H1 (cell line): Measurements from ENCODE around the gene NECAP2. TPM values are rescaled to one million over a fixed set of nuclear protein-coding genes. Genes with fewer than 3 reads are reported as not detected.

Source experiments
- NRF1 ChIP-seq: IDR thresholded peaks from 2 replicates; pipeline ENCODE4 v1.6.1; 2011; ENCODE audit warnings: mild to moderate bottlenecking, low read depth, low read length, improper control_type of control experiment
- RXRA ChIP-seq: IDR thresholded peaks from 2 replicates; pipeline ENCODE4 v1.6.1; 2011; ENCODE audit warnings: low read depth, mild to moderate bottlenecking, low read length, moderate library complexity; ENCODE audit not compliant: insufficient read depth
- SIRT6 ChIP-seq: IDR thresholded peaks from one replicate; pipeline ENCODE4 v1.7.1; 2012; ENCODE audit warnings: low read length, inconsistent platforms
- polyA plus RNA-seq, 7 experiments: library from polyadenylated mRNA; depleted of rRNA in 3 of 7; stranded (reverse) in 5 of 7; unstranded in 2 of 7; fragments of >200 nt in 5 of 7; fragments of 200-250 nt in 2 of 7; gene quantifications; 1 replicate in 5 of 7; 2 replicates in 1 of 7; 4 replicates in 1 of 7; pipeline versions ENCODE4 v1.2.1 to v1.2.3, GENCODE V29; 2011 to 2013; ENCODE audit warnings: missing spikeins in 2 of 7, mixed read lengths in 2 of 7
- total RNA-seq: library from RNA; stranded (reverse); fragmentation: NEBNext Ultra II Directional; extraction: Animal tissue kit (Norgen Biotek cat#: 25700); gene quantifications from 2 replicates; pipeline ENCODE4 v1.2.1, GENCODE V29; 2021
- TF ChIP-seq, protein P1 (sequence below): fragments of 300-600 bp; sonication (generic); IDR thresholded peaks from 2 replicates; pipeline ENCODE4 v1.7.1; 2012; ENCODE audit warnings: low read length, moderate library complexity, mild to moderate bottlenecking, inconsistent platforms; ENCODE audit not compliant: insufficient replicate concordance

The NECAP2 gene
- total and polyA plus RNA-seq, 2 of the 8 experiments (the other 6 are each of a cell fraction or from before 2014, with no cell fraction given), result 24.4 to 29.7 TPM

DNA sequence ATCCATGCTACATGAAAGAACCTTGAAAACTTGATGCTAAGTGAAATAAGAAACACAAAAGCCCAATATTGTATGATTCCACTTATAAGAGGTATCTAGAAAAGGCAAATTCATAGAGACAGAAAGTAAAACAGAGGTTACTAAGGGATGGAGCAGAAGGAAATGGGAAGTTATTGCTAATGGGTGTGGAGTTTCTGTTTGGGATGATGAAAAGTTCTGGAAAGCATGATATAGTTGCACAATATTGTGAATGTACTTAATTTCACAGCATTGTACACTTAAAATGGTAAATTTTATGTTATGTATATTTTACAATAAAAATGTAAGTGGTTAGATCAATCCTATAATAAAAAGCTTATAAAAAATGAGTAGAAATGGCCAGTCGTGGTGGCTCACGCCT is 1.6 kb upstream of the NECAP2 start (continued):
- TF ChIP-seq, protein P1, sequence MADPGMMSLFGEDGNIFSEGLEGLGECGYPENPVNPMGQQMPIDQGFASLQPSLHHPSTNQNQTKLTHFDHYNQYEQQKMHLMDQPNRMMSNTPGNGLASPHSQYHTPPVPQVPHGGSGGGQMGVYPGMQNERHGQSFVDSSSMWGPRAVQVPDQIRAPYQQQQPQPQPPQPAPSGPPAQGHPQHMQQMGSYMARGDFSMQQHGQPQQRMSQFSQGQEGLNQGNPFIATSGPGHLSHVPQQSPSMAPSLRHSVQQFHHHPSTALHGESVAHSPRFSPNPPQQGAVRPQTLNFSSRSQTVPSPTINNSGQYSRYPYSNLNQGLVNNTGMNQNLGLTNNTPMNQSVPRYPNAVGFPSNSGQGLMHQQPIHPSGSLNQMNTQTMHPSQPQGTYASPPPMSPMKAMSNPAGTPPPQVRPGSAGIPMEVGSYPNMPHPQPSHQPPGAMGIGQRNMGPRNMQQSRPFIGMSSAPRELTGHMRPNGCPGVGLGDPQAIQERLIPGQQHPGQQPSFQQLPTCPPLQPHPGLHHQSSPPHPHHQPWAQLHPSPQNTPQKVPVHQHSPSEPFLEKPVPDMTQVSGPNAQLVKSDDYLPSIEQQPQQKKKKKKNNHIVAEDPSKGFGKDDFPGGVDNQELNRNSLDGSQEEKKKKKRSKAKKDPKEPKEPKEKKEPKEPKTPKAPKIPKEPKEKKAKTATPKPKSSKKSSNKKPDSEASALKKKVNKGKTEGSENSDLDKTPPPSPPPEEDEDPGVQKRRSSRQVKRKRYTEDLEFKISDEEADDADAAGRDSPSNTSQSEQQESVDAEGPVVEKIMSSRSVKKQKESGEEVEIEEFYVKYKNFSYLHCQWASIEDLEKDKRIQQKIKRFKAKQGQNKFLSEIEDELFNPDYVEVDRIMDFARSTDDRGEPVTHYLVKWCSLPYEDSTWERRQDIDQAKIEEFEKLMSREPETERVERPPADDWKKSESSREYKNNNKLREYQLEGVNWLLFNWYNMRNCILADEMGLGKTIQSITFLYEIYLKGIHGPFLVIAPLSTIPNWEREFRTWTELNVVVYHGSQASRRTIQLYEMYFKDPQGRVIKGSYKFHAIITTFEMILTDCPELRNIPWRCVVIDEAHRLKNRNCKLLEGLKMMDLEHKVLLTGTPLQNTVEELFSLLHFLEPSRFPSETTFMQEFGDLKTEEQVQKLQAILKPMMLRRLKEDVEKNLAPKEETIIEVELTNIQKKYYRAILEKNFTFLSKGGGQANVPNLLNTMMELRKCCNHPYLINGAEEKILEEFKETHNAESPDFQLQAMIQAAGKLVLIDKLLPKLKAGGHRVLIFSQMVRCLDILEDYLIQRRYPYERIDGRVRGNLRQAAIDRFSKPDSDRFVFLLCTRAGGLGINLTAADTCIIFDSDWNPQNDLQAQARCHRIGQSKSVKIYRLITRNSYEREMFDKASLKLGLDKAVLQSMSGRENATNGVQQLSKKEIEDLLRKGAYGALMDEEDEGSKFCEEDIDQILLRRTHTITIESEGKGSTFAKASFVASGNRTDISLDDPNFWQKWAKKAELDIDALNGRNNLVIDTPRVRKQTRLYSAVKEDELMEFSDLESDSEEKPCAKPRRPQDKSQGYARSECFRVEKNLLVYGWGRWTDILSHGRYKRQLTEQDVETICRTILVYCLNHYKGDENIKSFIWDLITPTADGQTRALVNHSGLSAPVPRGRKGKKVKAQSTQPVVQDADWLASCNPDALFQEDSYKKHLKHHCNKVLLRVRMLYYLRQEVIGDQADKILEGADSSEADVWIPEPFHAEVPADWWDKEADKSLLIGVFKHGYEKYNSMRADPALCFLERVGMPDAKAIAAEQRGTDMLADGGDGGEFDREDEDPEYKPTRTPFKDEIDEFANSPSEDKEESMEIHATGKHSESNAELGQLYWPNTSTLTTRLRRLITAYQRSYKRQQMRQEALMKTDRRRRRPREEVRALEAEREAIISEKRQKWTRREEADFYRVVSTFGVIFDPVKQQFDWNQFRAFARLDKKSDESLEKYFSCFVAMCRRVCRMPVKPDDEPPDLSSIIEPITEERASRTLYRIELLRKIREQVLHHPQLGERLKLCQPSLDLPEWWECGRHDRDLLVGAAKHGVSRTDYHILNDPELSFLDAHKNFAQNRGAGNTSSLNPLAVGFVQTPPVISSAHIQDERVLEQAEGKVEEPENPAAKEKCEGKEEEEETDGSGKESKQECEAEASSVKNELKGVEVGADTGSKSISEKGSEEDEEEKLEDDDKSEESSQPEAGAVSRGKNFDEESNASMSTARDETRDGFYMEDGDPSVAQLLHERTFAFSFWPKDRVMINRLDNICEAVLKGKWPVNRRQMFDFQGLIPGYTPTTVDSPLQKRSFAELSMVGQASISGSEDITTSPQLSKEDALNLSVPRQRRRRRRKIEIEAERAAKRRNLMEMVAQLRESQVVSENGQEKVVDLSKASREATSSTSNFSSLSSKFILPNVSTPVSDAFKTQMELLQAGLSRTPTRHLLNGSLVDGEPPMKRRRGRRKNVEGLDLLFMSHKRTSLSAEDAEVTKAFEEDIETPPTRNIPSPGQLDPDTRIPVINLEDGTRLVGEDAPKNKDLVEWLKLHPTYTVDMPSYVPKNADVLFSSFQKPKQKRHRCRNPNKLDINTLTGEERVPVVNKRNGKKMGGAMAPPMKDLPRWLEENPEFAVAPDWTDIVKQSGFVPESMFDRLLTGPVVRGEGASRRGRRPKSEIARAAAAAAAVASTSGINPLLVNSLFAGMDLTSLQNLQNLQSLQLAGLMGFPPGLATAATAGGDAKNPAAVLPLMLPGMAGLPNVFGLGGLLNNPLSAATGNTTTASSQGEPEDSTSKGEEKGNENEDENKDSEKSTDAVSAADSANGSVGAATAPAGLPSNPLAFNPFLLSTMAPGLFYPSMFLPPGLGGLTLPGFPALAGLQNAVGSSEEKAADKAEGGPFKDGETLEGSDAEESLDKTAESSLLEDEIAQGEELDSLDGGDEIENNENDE, result no peak
- no peak for TF ChIP-seq SIRT6
- TF ChIP-seq NRF1, result no peak
- no peak for TF ChIP-seq RXRA
